HepG2 (cell line): ENCODE results near the gene HTR7. TPM values are rescaled to one million over a fixed set of nuclear protein-coding genes. Genes with fewer than 3 reads are reported as not detected.

Source experiments
- ARID2 ChIP-seq: sonication (generic); formaldehyde crosslinking; IDR thresholded peaks from 2 replicates; pipeline ENCODE4 v1.8.1; 2022; ENCODE audit warnings: mild to moderate bottlenecking, missing genetic modification reagents, borderline replicate concordance
- ATF2 ChIP-seq: sonication (generic); formaldehyde crosslinking; IDR thresholded peaks from 2 replicates; pipeline ENCODE4 v1.4.0; 2020; ENCODE audit warnings: missing genetic modification reagents
- CBX2 ChIP-seq, 2 experiments: fragments of 200-600 bp in 1 of 2; sonication (generic); formaldehyde crosslinking in 1 of 2; IDR thresholded peaks; 2 replicates each; pipeline versions ENCODE4 v1.7.0 to v1.8.1; 2018 to 2022; ENCODE audit warnings: low read depth in 2 of 2, low read length in 1 of 2, mild to moderate bottlenecking in 1 of 2, missing genetic modification reagents in 1 of 2
- CTCF ChIP-seq: sonication (generic); formaldehyde crosslinking; IDR thresholded peaks from 2 replicates; pipeline ENCODE4 v1.5.0; 2020; ENCODE audit warnings: mild to moderate bottlenecking, missing genetic modification reagents, moderate library complexity
- HCFC1 ChIP-seq: fragments of 150-350 bp; IDR thresholded peaks from 2 replicates; pipeline ENCODE4 v1.6.1; 2014; ENCODE audit warnings: low read depth, low read length
- HOXA7 ChIP-seq: sonication (generic); formaldehyde crosslinking; IDR thresholded peaks from 2 replicates; pipeline ENCODE4 v1.8.1; 2022; ENCODE audit warnings: mild to moderate bottlenecking, missing genetic modification reagents, moderate library complexity
- LCORL ChIP-seq, 2 experiments: fragments of 450-650 bp in 1 of 2; sonication (generic) in 1 of 2; formaldehyde crosslinking in 1 of 2; IDR thresholded peaks; 2 replicates each; pipeline versions ENCODE4 v1.5.0 to v1.6.1; 2017 to 2020; ENCODE audit warnings: antibody characterized with exemption in 1 of 2, missing genetic modification reagents in 1 of 2
- MYC ChIP-seq: sonication (generic); formaldehyde crosslinking; IDR thresholded peaks from 2 replicates; pipeline ENCODE4 v1.9.0; 2021; ENCODE audit warnings: missing genetic modification reagents, borderline replicate concordance
- NFATC3 ChIP-seq: sonication (generic); formaldehyde crosslinking; IDR thresholded peaks from 2 replicates; pipeline ENCODE4 v1.5.1; 2020; ENCODE audit warnings: mild to moderate bottlenecking, missing genetic modification reagents
- NFYC ChIP-seq: IDR thresholded peaks from 2 replicates; pipeline ENCODE4 v1.6.1; 2016; ENCODE audit warnings: missing genetic modification reagents, missing compliant biosample characterization
- PCBP1 ChIP-seq: fragments of 200-400 bp; formaldehyde crosslinking; IDR thresholded peaks from 2 replicates; pipeline ENCODE4 v1.6.1; 2017; ENCODE audit warnings: mild to moderate bottlenecking, low read depth, low read length, borderline replicate concordance
- POLR2AphosphoS2 ChIP-seq: IDR thresholded peaks from 2 replicates; pipeline ENCODE4 v1.6.1; 2011; ENCODE audit warnings: low read depth, low read length, improper control_type of control experiment
- PRDM15 ChIP-seq: sonication (generic); formaldehyde crosslinking; IDR thresholded peaks from 2 replicates; pipeline ENCODE4 v1.4.0; 2020; ENCODE audit warnings: missing genetic modification reagents
- REL ChIP-seq: sonication (generic); formaldehyde crosslinking; conservative IDR thresholded peaks from 2 replicates; pipeline ENCODE4 v1.8.0; 2022; ENCODE audit warnings: mild to moderate bottlenecking, missing genetic modification reagents, moderate library complexity
- REPIN1 ChIP-seq: sonication (generic); formaldehyde crosslinking; IDR thresholded peaks from 2 replicates; pipeline ENCODE4 v1.8.0; 2022; ENCODE audit warnings: missing genetic modification reagents, low read depth, mild to moderate bottlenecking, borderline replicate concordance
- RORA ChIP-seq: sonication (generic); formaldehyde crosslinking; IDR thresholded peaks from 2 replicates; pipeline ENCODE4 v1.5.0; 2020; ENCODE audit warnings: mild to moderate bottlenecking, missing genetic modification reagents, moderate library complexity
- YEATS2 ChIP-seq: sonication (generic); formaldehyde crosslinking; IDR thresholded peaks from 2 replicates; pipeline ENCODE4 v1.4.0; 2020; ENCODE audit warnings: missing genetic modification reagents, borderline replicate concordance
- ZKSCAN8 ChIP-seq: IDR thresholded peaks from 2 replicates; pipeline ENCODE4 v1.6.1; 2016; ENCODE audit warnings: borderline replicate concordance, missing genetic modification reagents, missing compliant biosample characterization
- ZMYM4 ChIP-seq: sonication (generic); formaldehyde crosslinking; IDR thresholded peaks from 2 replicates; pipeline ENCODE4 v1.8.1; 2023; ENCODE audit warnings: mild to moderate bottlenecking, missing genetic modification reagents
- ZNF12 ChIP-seq: sonication (generic); formaldehyde crosslinking; IDR thresholded peaks from 2 replicates; pipeline ENCODE4 v1.5.0; 2020; ENCODE audit warnings: missing genetic modification reagents
- ZNF205 ChIP-seq: IDR thresholded peaks from 2 replicates; pipeline ENCODE4 v1.6.1; 2018; ENCODE audit warnings: missing biosample characterization, missing genetic modification reagents
- ZNF564 ChIP-seq: sonication (generic); formaldehyde crosslinking; IDR thresholded peaks from 2 replicates; pipeline ENCODE4 v1.8.1; 2023; ENCODE audit warnings: mild to moderate bottlenecking, missing genetic modification reagents
- ZSCAN30 ChIP-seq: sonication (generic); formaldehyde crosslinking; IDR thresholded peaks from 2 replicates; pipeline ENCODE4 v1.5.0; 2020; ENCODE audit warnings: mild to moderate bottlenecking, missing genetic modification reagents
- polyA plus RNA-seq, 8 experiments: library from polyadenylated mRNA; depleted of rRNA in 3 of 8; stranded (reverse) in 7 of 8; unstranded in 1 of 8; fragments of >200 nt; fragmentation: Illumina TruSeq in 4 of 8; extraction: Trizol in 4 of 8; gene quantifications; 2 replicates each; pipeline versions ENCODE4 v1.2.1 to v1.2.3, GENCODE V29; 2011 to 2016; ENCODE audit warnings: low read depth in 4 of 8, missing spikeins in 1 of 8, mixed read lengths in 1 of 8; ENCODE audit not compliant: insufficient read depth in 1 of 8
- total RNA-seq, 5 experiments: library from RNA; depleted of rRNA; stranded (reverse); fragments of >200 nt; fragmentation: Illumina TruSeq; extraction: Trizol; gene quantifications; 2 replicates each; pipeline ENCODE4 v1.2.3, GENCODE V29; 2016; ENCODE audit warnings: low read depth in 1 of 5

The HTR7 gene
- total and polyA plus RNA-seq, 2 of the 13 experiments (the other 11 are each of a cell fraction or from before 2014, with no cell fraction given), result 0.04 TPM; not detected in 1

DNA sequence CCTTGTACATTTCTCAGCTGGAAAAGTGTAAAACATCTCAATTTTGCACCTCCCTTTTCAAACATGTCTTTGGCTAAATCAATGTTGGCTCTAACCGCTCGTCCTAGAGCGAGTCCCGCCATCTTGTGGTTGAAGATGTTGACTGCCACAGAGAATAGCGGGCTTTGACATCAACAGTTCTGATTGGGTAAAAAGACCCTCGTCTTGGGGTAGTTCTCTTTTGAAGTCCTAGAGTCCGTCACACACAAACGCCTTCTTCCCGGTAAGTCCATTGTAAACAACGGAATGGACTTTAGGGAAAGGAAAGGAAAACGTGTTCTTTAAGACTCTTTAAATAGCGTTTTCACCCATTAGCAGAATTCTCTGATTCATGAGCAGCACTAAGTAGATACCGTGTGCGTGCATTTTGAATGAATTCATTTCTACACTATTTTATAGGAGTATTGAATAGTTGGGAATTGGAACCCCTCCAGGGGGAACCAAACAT, 13.5 kb upstream of the HTR7 start (continued):
- TF ChIP-seq NFATC3 (no peak), HCFC1 (no peak), CTCF (CRISPR knock-in tag) (peak; percentile 73), ZMYM4 (CRISPR knock-in tag) (no peak; the same call in 1 of the 2 replicates), NFYC (CRISPR knock-in tag) (peak; percentile 38; the same call in 1 of the 2 replicates), PRDM15 (CRISPR knock-in tag) (peak; percentile 86), POLR2AphosphoS2 (no peak), ZNF564 (CRISPR knock-in tag) (0 out of 2 replicates have a peak, but pooled peaks have one; percentile 3), YEATS2 (CRISPR knock-in tag) (no peak), ARID2 (CRISPR knock-in tag) (no peak), RORA (CRISPR knock-in tag) (no peak), ZSCAN30 (CRISPR knock-in tag) (peak; percentile 43; the same call in 1 of the 2 replicates), ZNF205 (no peak), ZNF12 (no peak), HOXA7 (CRISPR knock-in tag) (no peak), MYC (no peak), ATF2 (CRISPR knock-in tag) (no peak), LCORL (IDR thresholded peaks at IDR 0.05) (no peak), LCORL (CRISPR knock-in tag; IDR thresholded peaks at IDR 0.05) (no peak), REPIN1 (CRISPR knock-in tag) (no peak), ZKSCAN8 (peak; percentile 14), CBX2 (IDR thresholded peaks at IDR 0.05; ENCODE audit: low read depth, low read length) (no peak), CBX2 (CRISPR knock-in tag; IDR thresholded peaks at IDR 0.05; ENCODE audit: low read depth) (no peak), REL (CRISPR knock-in tag) (no peak), PCBP1 (no peak)
